Fibroblast of lung (primary cell): ENCODE results near the gene CCDC33. TPM values are rescaled to one million over a fixed set of nuclear protein-coding genes. Genes with fewer than 3 reads are reported as not detected.

Source experiments
- DNase-seq, 2 donors: peaks; one replicate each; pipeline versions ENCODE4 v3.0.0 to v3.0.0-alpha.2; 2010; ENCODE audit warnings: low read depth in 2 of 2
- H2AFZ ChIP-seq: 2 replicates; pipeline ENCODE4 v1.5.1; 2012; ENCODE audit warnings: low read length, control low read depth, inconsistent platforms
- H3K27ac ChIP-seq: 2 replicates; pipeline ENCODE4 v1.5.1; 2011; ENCODE audit warnings: low read length, control low read depth; ENCODE audit not compliant: insufficient read depth
- H3K27me3 ChIP-seq: 2 replicates; pipeline ENCODE4 v1.5.1; 2011; ENCODE audit warnings: mild to moderate bottlenecking, low read length; ENCODE audit not compliant: control insufficient read depth, insufficient read depth
- H3K36me3 ChIP-seq: 2 replicates; pipeline ENCODE4 v1.5.1; 2011; ENCODE audit warnings: low read length; ENCODE audit not compliant: control insufficient read depth, insufficient read depth
- H3K4me1 ChIP-seq: 2 replicates; pipeline ENCODE4 v1.5.1; 2011; ENCODE audit warnings: low read length; ENCODE audit not compliant: control insufficient read depth, insufficient read depth; ENCODE audit errors: extremely low read depth
- H3K4me2 ChIP-seq: 2 replicates; pipeline ENCODE4 v1.5.1; 2011; ENCODE audit warnings: low read length, control low read depth; ENCODE audit not compliant: insufficient read depth; ENCODE audit errors: extremely low read depth
- H3K4me3 ChIP-seq, 4 experiments: fragments of 200-600 bp in 1 of 4; sonication (generic) in 1 of 4; replicated peaks in 1 of 4; 2 replicates each; pipeline ENCODE4 v1.5.1; 2011 to 2016; ENCODE audit warnings: low read length in 4 of 4, low read depth in 3 of 4, mild to moderate bottlenecking in 3 of 4, control low read depth in 2 of 4, inconsistent platforms in 1 of 4, mixed read lengths in 1 of 4; ENCODE audit not compliant: insufficient read depth in 1 of 4; ENCODE audit errors: control extremely low read depth in 1 of 4
- H3K79me2 ChIP-seq: 2 replicates; pipeline ENCODE4 v1.5.1; 2012; ENCODE audit warnings: mild to moderate bottlenecking, low read length, inconsistent platforms; ENCODE audit not compliant: control insufficient read depth, insufficient read depth
- H3K9ac ChIP-seq: 2 replicates; pipeline ENCODE4 v1.5.1; 2011; ENCODE audit warnings: mild to moderate bottlenecking, low read length, control low read depth; ENCODE audit not compliant: insufficient read depth
- H3K9me3 ChIP-seq: 2 replicates; pipeline ENCODE4 v1.5.1; 2012; ENCODE audit warnings: low read depth, low read length; ENCODE audit not compliant: control insufficient read depth, insufficient read depth
- H4K20me1 ChIP-seq: 2 replicates; pipeline ENCODE4 v1.5.1; 2011; ENCODE audit warnings: low read length; ENCODE audit not compliant: control insufficient read depth, insufficient read depth; ENCODE audit errors: extremely low read depth
- EZH2 ChIP-seq: IDR thresholded peaks from 2 replicates; pipeline ENCODE4 v1.5.1; 2012; ENCODE audit warnings: low read length, control low read depth, mild to moderate bottlenecking; ENCODE audit errors: missing control alignments
- polyA plus RNA-seq, 2 donors: library from polyadenylated mRNA; depleted of rRNA in 1 of 2; stranded (reverse) in 1 of 2; unstranded in 1 of 2; fragments of >200 nt; gene quantifications; 2 replicates each; pipeline ENCODE4 v1.2.1, GENCODE V29; 2011 to 2012; ENCODE audit warnings: missing spikeins in 1 of 2
- total RNA-seq: library from RNA; depleted of rRNA; stranded (reverse); fragments of >200 nt; gene quantifications from 2 replicates; pipeline ENCODE4 v1.2.1, GENCODE V29; 2014
- TF ChIP-seq, protein P1 (sequence below), 2 donors: IDR thresholded peaks in 1 of 2; conservative IDR thresholded peaks in 1 of 2; 1 replicate in 1 of 2; 2 replicates in 1 of 2; pipeline ENCODE4 v1.5.1; 2011 to 2012; ENCODE audit warnings: low read length in 2 of 2, control low read depth in 1 of 2, inconsistent platforms in 1 of 2, low read depth in 1 of 2, mild to moderate bottlenecking in 1 of 2

CCDC33 gene
- total and polyA plus RNA-seq, 2 donors (not counting 1 experiment from before 2014, with no cell fraction given), result not detected

DNA sequence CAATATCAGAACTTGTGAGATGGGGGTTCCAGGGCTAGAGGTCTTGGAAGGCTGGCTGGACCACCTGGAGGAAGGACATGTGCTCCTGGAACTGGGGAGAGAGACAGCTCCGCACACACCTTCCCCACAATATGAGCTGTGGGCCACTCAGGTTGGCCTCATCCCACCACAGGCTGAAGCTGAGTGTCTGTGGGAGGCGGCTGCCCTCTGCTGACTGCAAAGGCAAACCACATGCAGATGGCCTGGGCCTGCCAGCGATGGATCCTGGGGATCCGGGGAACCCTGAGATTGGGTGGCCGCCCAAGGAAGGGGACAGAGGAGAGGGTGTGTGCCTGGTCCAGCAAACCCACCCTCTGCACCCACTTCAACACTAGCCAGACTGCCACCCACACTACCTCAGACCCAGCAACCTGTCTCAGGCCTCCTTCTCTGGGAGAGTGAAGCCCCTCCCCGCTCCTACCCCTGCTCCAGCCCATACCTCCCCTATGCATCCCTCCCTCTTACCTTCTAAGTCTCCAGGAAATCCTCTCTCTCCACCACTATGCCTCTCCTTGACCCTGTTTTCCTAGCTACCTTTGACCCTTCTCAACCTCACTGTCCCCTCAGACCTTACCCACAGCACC lies 86.5 kb downstream of the CCDC33 start:
- Histone ChIP-seq H3K4me3 (no peak overlapping the region), H4K20me1 (no peaks in the 10 kb centered on the region), H3K36me3 (no peaks in the 10 kb centered on the region), H3K27ac (no peak overlapping the region), H2AFZ (no peak overlapping the region), H3K4me2 (no peak overlapping the region), H3K9me3 (no peaks in the 10 kb centered on the region), H3K27me3 (peaks cover 3% of the 10 kb centered on the region), H3K9ac (no peak overlapping the region), H3K79me2 (no peaks in the 10 kb centered on the region), H3K4me1 (peaks cover 7% of the 10 kb centered on the region)
- no peak for TF ChIP-seq EZH2
- TF ChIP-seq, protein P1, sequence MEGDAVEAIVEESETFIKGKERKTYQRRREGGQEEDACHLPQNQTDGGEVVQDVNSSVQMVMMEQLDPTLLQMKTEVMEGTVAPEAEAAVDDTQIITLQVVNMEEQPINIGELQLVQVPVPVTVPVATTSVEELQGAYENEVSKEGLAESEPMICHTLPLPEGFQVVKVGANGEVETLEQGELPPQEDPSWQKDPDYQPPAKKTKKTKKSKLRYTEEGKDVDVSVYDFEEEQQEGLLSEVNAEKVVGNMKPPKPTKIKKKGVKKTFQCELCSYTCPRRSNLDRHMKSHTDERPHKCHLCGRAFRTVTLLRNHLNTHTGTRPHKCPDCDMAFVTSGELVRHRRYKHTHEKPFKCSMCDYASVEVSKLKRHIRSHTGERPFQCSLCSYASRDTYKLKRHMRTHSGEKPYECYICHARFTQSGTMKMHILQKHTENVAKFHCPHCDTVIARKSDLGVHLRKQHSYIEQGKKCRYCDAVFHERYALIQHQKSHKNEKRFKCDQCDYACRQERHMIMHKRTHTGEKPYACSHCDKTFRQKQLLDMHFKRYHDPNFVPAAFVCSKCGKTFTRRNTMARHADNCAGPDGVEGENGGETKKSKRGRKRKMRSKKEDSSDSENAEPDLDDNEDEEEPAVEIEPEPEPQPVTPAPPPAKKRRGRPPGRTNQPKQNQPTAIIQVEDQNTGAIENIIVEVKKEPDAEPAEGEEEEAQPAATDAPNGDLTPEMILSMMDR (conservative IDR thresholded peaks at IDR 0.05 in 1 of 2, IDR thresholded peaks at IDR 0.05 in 1 of 2; ENCODE audit: low read depth in 1 of 2, low read length in 2 of 2), result peak; percentile 77 to 92
- peak; percentile 40 to 61 for DNase-seq

DNA sequence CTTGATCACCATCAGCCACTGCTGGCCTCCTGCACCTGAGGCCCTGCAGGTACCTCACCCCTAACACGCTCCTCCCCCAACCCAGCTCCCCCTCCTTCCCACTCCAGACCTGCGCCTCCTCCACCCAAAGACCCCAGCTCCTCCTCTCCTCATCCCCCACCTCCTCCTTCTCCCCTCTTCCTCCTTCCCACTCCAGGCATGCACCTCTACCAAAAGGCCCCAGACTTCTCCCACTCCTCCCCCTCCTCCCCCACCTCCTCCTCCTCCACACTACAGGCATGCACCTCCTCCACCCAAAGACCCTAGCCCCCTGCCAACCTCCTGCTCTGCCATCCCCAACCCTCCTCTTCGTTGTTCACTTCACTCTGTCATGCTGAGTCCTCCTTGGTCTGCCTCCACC lies 88.6 kb downstream of the CCDC33 start:
- DNase-seq, result no peak

DNA sequence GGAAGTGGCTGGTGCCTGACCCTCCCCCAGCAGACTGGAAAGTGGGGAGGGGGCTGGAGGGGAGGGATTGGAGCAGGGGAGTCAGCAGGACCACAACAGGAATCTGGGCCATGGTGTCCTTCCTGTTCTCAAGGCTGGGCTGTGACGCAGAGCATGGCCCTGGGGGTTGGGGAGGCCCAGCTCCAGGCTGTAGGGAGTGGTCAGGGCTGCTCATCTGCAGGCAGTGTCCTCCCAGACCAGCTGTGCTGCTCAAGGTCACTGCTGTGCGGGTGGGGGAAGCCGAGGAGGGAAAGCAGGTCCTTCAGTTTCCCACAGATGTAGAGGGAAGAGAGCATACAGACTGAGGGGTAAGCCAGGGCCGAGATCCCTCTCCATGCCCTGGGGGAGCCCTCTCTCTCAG lies 90.6 kb downstream of the CCDC33 start:
- no peaks in the 10 kb centered on the region for H4K20me1 ChIP-seq
- DNase-seq, result no peak
- H3K27me3 ChIP-seq, result peaks cover 3% of the 10 kb centered on the region
- no peaks in the 10 kb centered on the region for H3K79me2 ChIP-seq
- no peaks in the 10 kb centered on the region for H3K9me3 ChIP-seq
- TF ChIP-seq EZH2, result no peak
- TF ChIP-seq, protein P1 (conservative IDR thresholded peaks at IDR 0.05 in 1 of 2, IDR thresholded peaks at IDR 0.05 in 1 of 2; ENCODE audit: low read depth in 1 of 2, low read length in 2 of 2), result no peak
- H3K9ac ChIP-seq, result no peak overlapping the region
- H3K4me3 ChIP-seq, result no peak overlapping the region
- no peak overlapping the region for H3K4me2 ChIP-seq
- no peaks in the 10 kb centered on the region for H3K4me1 ChIP-seq
- H3K36me3 ChIP-seq, result no peaks in the 10 kb centered on the region
- H3K27ac ChIP-seq, result no peak overlapping the region
- no peak overlapping the region for H2AFZ ChIP-seq

More for the DNA sequence above, 88.6 kb downstream of the CCDC33 start:
- Histone ChIP-seq H4K20me1 (no peaks in the 10 kb centered on the region), H3K9ac (no peak overlapping the region), H3K27me3 (peaks cover 3% of the 10 kb centered on the region), H3K36me3 (no peaks in the 10 kb centered on the region), H3K4me2 (no peak overlapping the region), H3K27ac (no peak overlapping the region), H3K4me1 (no peaks in the 10 kb centered on the region), H2AFZ (no peak overlapping the region), H3K4me3 (no peak overlapping the region), H3K9me3 (no peaks in the 10 kb centered on the region), H3K79me2 (no peaks in the 10 kb centered on the region)
- TF ChIP-seq, protein P1 (conservative IDR thresholded peaks at IDR 0.05 in 1 of 2, IDR thresholded peaks at IDR 0.05 in 1 of 2; ENCODE audit: low read depth in 1 of 2, low read length in 2 of 2), result no peak
- no peak for TF ChIP-seq EZH2
